Neural cell (in vitro differentiated cells): Measurements from ENCODE around the gene OR51E2. TPM values are rescaled to one million over a fixed set of nuclear protein-coding genes. Genes with fewer than 3 reads are reported as not detected.

Experiments used
- H2AFZ ChIP-seq: fragments of 200-600, 300-800 bp; sonication (generic), shearing (Covaris generic); 2 replicates; pipeline ENCODE4 v1.6.0; 2014; ENCODE audit warnings: low read depth, mild to moderate bottlenecking, antibody characterized with exemption, low read length, moderate library complexity
- H3F3A ChIP-seq: fragments of 200-600 bp; shearing (Covaris generic); 2 replicates; pipeline ENCODE4 v1.6.1; 2016; ENCODE audit warnings: mild to moderate bottlenecking, moderate library complexity, mixed read lengths, antibody characterized with exemption, low read length; ENCODE audit not compliant: insufficient read depth, poor library complexity, severe bottlenecking
- H3K27ac ChIP-seq: fragments of 200-600, 300-800 bp; sonication (generic), shearing (Covaris generic); 2 replicates; pipeline ENCODE4 v1.5.1; 2014; ENCODE audit warnings: mild to moderate bottlenecking, low read length, moderate library complexity
- H3K27me3 ChIP-seq: fragments of 300-800, 200-600 bp; sonication (generic), shearing (Covaris generic); 2 replicates; pipeline ENCODE4 v1.6.0; 2014; ENCODE audit warnings: mild to moderate bottlenecking, low read depth, low read length, moderate library complexity; ENCODE audit not compliant: insufficient read depth
- H3K36me3 ChIP-seq: fragments of 300-800, 200-600 bp; sonication (generic), shearing (Covaris generic); 2 replicates; pipeline ENCODE4 v1.5.1; 2014; ENCODE audit warnings: mild to moderate bottlenecking, antibody characterized with exemption, low read length, moderate library complexity; ENCODE audit not compliant: insufficient read depth
- H3K4me2 ChIP-seq: fragments of 300-800, 200-600 bp; sonication (generic), shearing (Covaris generic); 2 replicates; pipeline ENCODE4 v1.6.0; 2014; ENCODE audit warnings: mild to moderate bottlenecking, low read length
- H3K4me3 ChIP-seq: fragments of 300-800, 200-600 bp; sonication (generic), shearing (Covaris generic); 2 replicates; pipeline ENCODE4 v1.5.1; 2014; ENCODE audit warnings: mild to moderate bottlenecking, low read length, moderate library complexity
- H3K79me2 ChIP-seq: fragments of 200-600 bp; shearing (Covaris generic); replicated peaks from 2 replicates; pipeline ENCODE4 v1.6.0; 2014; ENCODE audit warnings: mild to moderate bottlenecking, low read length, moderate library complexity; ENCODE audit not compliant: insufficient read depth
- H3K9ac ChIP-seq: fragments of 300-800, 200-600 bp; sonication (generic), shearing (Covaris generic); 2 replicates; pipeline ENCODE4 v1.6.1; 2016; ENCODE audit warnings: mild to moderate bottlenecking, low read length, mixed read lengths
- H3K9me2 ChIP-seq: fragments of 200-600 bp; shearing (Covaris generic); 2 replicates; pipeline ENCODE4 v1.6.1; 2016; ENCODE audit warnings: mild to moderate bottlenecking, low read length, mixed read lengths; ENCODE audit not compliant: insufficient read depth
- H3K9me3 ChIP-seq: fragments of 200-600, 300-800 bp; sonication (generic), shearing (Covaris generic); 2 replicates; pipeline ENCODE4 v1.6.1; 2016; ENCODE audit warnings: mild to moderate bottlenecking, mixed run types, low read length, moderate library complexity, mixed read lengths
- H4K20me1 ChIP-seq: fragments of 200-600 bp; shearing (Covaris generic); 2 replicates; pipeline ENCODE4 v1.6.1; 2016; ENCODE audit warnings: mild to moderate bottlenecking, mixed run types; ENCODE audit not compliant: insufficient read depth
- CTCF ChIP-seq: fragments of 450-650 bp; IDR thresholded peaks from 2 replicates; pipeline ENCODE4 v1.5.1; 2014; ENCODE audit warnings: antibody characterized with exemption, mild to moderate bottlenecking, moderate library complexity; ENCODE audit not compliant: poor library complexity, severe bottlenecking
- EP300 ChIP-seq: fragments of 450-650 bp; conservative IDR thresholded peaks from 2 replicates; pipeline ENCODE4 v1.6.1; 2014; ENCODE audit warnings: antibody characterized with exemption, mild to moderate bottlenecking, moderate library complexity; ENCODE audit not compliant: poor library complexity, severe bottlenecking
- EZH2 ChIP-seq: fragments of 200-600, 300-800 bp; shearing (Covaris generic), sonication (generic); IDR thresholded peaks from 2 replicates; pipeline ENCODE4 v1.6.1; 2014; ENCODE audit warnings: antibody characterized with exemption, low read length, borderline replicate concordance, mild to moderate bottlenecking; ENCODE audit not compliant: insufficient read depth, poor library complexity, severe bottlenecking
- MXI1 ChIP-seq: fragments of 450-650 bp; conservative IDR thresholded peaks from 2 replicates; pipeline ENCODE4 v1.6.1; 2014; ENCODE audit warnings: antibody characterized with exemption, mild to moderate bottlenecking; ENCODE audit not compliant: poor library complexity, severe bottlenecking
- POLR2AphosphoS5 ChIP-seq: IDR thresholded peaks from 2 replicates; pipeline ENCODE4 v1.6.1; 2012
- RAD21 ChIP-seq: fragments of 450-650 bp; conservative IDR thresholded peaks from 2 replicates; pipeline ENCODE4 v1.6.1; 2014; ENCODE audit warnings: antibody characterized with exemption, mild to moderate bottlenecking, moderate library complexity
- REST ChIP-seq: IDR thresholded peaks from 2 replicates; pipeline ENCODE4 v1.6.1; 2012; ENCODE audit warnings: borderline replicate concordance
- SMC3 ChIP-seq: fragments of 450-650 bp; conservative IDR thresholded peaks from 2 replicates; pipeline ENCODE4 v1.6.1; 2014; ENCODE audit warnings: antibody characterized with exemption, mild to moderate bottlenecking, moderate library complexity; ENCODE audit not compliant: poor library complexity
- TAF1 ChIP-seq: IDR thresholded peaks from 2 replicates; pipeline ENCODE4 v1.6.1; 2012; ENCODE audit warnings: low read depth
- polyA plus RNA-seq: library from polyadenylated mRNA; depleted of rRNA; stranded (reverse); fragments of >200 nt; gene quantifications from 2 replicates; pipeline ENCODE4 v1.2.3, GENCODE V29; 2014

OR51E2 gene
- polyA plus RNA-seq, 1 donor from 2014 or later: not detected

- Histone ChIP-seq H3K4me3 (no peak within 1 kb of the TSS), H3K9ac (no peak within 1 kb of the TSS)
These were observed 54.0 kb downstream of the OR51E2 start, which contains the start of gene OR51E1 for GRCh38 chr11:4643682-4644081. TSS of gene OR51E1 (plus strand) at chr11:4643982. CDS start at chr11:4652527, 8,545 bp downstream.

GRCh38 chr11:4643076-4643475, 54.6 kb downstream of the OR51E2 start:
- H4K20me1 ChIP-seq: no peaks in the 10 kb centered on the region
- no peaks in the 10 kb centered on the region for H3K27me3 ChIP-seq
- no peaks in the 10 kb centered on the region for H3K36me3 ChIP-seq
- no peak overlapping the region for H3K4me3 ChIP-seq
- H3K4me2 ChIP-seq: no peak overlapping the region
- no peaks in the 10 kb centered on the region for H3K79me2 ChIP-seq
- H2AFZ ChIP-seq: no peak overlapping the region
- H3K9ac ChIP-seq: no peak overlapping the region
- no peaks in the 10 kb centered on the region for H3F3A ChIP-seq
- no peaks in the 10 kb centered on the region for H3K9me3 ChIP-seq
- H3K27ac ChIP-seq: no peak overlapping the region
- no peaks in the 10 kb centered on the region for H3K9me2 ChIP-seq
- TF ChIP-seq EZH2 (no peak), EP300 (no peak), MXI1 (no peak), TAF1 (no peak), POLR2AphosphoS5 (no peak), SMC3 (no peak), REST (no peak)

More at GRCh38 chr11:4643682-4644081, 54.0 kb downstream of the OR51E2 start, which contains the start of gene OR51E1:
- Histone ChIP-seq H2AFZ (no peak within 1 kb of the TSS), H3K27ac (no peak within 1 kb of the TSS), H3F3A (no peaks in the 10 kb centered on the region), H3K9me2 (no peaks in the 10 kb centered on the region), H3K9me3 (no peaks in the 10 kb centered on the region), H3K79me2 (no peaks in the 10 kb centered on the region), H3K36me3 (no peaks in the 10 kb centered on the region), H3K27me3 (no peaks in the 10 kb centered on the region), H3K4me2 (no peak within 1 kb of the TSS), H4K20me1 (no peaks in the 10 kb centered on the region)
- TF ChIP-seq RAD21: no peak
- TF ChIP-seq MXI1: no peak
- no peak for TF ChIP-seq TAF1
- no peak for TF ChIP-seq CTCF
- TF ChIP-seq EP300: no peak
- no peak for TF ChIP-seq POLR2AphosphoS5
- TF ChIP-seq REST: no peak
